SIG-M5 (cell line): ENCODE results near the gene NCK1.

Experiments
- DNase-seq: peaks from one replicate; lab custom pipeline; 2025; lab: John Stamatoyannopoulos, UW

The NCK1 gene

GRCh38 chr3:136988651-136989050 is 126.6 kb downstream of the NCK1 start:
- DNase-seq: no peak

- no peak for DNase-seq
These were observed 127.9 kb downstream of the NCK1 start for GRCh38 chr3:136989781-136990524.

DNA sequence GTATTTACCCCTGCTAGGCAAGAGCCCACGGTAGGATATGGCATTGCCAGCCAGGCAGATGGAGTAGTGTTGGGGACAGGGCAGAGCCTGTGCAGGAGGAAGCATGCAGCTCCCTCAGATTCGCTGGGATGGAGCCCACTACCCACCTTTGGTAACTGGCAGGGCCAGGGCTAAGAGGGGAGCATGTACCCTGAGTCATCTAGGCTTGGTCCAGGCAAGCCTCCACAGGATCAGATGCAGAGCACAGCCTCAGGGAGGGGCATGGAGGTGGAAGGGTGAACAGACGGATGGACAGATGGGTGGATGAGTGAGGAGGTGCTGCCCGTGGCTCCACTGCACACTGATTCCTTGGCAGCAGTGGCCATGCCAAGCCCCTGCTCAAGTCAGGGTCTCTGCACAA is 128.8 kb downstream of the NCK1 start:
- no peak for DNase-seq

GRCh38 chr3:136992115-136992514 is 130.1 kb downstream of the NCK1 start:
- DNase-seq: no peak

DNA sequence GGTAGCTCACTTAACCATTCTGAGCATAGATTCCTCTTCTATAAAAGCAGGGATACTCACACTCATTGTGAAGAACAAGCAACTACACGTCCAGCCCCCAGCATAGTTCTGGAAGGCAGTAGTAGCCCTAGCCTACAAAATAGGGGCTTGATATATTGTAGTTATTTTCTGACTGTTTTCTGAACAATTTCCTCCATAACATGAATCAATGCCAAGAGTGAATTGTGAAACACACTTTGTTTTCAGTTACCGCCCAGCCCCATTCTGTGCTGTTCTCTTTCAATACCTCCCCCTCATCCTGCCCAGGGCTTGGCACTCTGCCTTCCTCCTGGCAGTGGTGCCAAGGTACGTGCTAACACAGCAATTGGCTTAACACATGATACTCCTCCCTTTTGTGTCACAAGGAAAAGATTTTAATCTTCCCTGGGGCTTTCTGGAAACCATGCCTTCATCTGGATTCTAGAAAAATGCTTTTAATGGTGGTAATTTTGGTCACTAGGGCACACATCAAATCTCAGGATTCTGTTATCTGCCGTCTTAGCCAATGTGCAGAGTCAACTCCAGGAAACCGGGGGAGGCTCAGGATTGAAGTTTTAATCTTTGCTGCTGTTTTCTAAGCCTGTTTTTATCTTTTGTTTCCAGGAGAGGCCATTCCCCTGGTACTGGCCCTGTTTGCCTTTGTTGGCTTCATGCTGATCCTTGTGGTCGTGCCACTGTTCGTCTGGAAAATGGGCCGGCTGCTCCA is 132.9 kb downstream of the NCK1 start:
- no peak for DNase-seq

DNA sequence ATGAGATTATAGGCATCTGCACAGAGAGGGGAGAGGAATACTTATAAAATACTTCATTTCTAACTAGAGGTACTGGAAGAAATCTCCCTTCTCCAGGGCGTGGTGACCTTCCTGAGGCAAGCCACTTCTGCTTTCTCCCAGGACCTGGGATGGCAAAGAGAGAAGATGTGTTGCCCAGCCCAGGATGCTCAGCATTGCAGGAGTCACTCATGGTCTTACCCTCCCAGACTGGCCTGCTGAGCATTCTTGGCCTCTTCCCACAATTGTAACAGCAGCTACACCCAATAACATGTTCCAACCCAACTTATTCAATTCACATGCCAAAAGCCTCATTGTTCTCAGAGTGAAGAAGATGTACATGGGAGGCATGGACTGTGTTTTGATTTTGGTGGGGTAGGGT is 133.6 kb downstream of the NCK1 start:
- DNase-seq: no peak
